ENCODE data around the gene C17orf58.
"Not testable (repeated sequence)": the region's sequence is repeated elsewhere in the genome, so short reads cannot be mapped to it uniquely, and the experiment has no call there.

The C17orf58 gene

DNA sequence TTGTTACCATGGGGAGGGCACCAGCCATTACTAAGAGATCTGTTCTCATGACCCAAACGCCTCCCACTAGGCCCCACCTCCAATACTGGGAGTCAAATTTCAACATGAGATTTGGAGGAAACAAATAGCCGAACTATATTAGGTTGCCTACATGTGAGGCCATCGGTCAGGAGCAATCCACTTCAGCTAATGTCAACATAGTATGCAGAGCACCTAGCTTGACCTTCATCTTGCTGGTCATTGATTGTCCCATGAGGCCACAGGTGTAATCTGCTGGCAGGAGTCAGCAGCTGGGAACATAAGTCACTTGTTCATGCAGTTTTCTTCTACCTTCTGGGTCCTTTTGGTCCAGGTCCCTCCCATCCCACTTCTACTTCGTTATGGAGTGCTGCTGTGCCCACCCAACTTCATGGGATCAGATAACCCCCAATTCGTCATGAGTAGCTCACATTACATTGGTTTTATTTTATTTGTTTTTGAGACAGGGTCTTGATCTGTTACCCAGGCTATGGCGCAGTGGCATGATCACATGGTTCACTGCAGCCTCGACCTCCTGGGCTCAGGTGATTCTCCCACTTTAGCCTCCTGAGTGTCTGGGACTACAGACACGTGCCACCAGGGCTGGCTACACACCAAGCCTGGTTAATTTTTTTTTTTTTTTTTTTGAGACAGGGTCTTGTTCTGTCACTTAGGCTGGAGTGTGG lies 33.4 kb upstream of the C17orf58 start:
- TF ChIP-seq, protein P1, sequence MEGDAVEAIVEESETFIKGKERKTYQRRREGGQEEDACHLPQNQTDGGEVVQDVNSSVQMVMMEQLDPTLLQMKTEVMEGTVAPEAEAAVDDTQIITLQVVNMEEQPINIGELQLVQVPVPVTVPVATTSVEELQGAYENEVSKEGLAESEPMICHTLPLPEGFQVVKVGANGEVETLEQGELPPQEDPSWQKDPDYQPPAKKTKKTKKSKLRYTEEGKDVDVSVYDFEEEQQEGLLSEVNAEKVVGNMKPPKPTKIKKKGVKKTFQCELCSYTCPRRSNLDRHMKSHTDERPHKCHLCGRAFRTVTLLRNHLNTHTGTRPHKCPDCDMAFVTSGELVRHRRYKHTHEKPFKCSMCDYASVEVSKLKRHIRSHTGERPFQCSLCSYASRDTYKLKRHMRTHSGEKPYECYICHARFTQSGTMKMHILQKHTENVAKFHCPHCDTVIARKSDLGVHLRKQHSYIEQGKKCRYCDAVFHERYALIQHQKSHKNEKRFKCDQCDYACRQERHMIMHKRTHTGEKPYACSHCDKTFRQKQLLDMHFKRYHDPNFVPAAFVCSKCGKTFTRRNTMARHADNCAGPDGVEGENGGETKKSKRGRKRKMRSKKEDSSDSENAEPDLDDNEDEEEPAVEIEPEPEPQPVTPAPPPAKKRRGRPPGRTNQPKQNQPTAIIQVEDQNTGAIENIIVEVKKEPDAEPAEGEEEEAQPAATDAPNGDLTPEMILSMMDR (IDR thresholded peaks at IDR 0.05), result no peak
- TF ChIP-seq ZFX (IDR thresholded peaks at IDR 0.05; ENCODE audit: borderline replicate concordance), result no peak
- peak overlapping the region; percentile 44 for H3K27ac ChIP-seq

DNA sequence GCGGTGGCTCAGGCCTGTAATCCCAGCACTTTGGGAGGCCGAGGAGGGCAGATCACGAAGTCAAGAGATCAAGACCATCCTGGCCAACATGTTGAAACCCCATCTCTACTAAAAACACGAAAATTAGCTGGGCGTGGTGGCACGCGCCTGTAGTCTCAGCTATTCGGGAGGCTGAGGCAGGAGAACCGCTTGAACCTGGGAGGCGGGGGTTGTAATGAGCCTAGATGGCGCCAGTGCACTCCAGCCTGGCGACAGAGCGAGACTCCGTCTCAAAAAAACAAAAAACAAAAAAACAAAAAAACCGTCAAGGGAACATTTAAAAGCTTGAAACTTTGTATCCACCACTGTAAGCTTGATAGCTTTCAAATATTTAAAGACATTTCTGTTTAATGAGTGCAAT lies 26.3 kb upstream of the C17orf58 start:
- not testable (repeated sequence) for H3K27ac ChIP-seq
- TF ChIP-seq, protein P1 (IDR thresholded peaks at IDR 0.05), result peak; percentile 40

DNA sequence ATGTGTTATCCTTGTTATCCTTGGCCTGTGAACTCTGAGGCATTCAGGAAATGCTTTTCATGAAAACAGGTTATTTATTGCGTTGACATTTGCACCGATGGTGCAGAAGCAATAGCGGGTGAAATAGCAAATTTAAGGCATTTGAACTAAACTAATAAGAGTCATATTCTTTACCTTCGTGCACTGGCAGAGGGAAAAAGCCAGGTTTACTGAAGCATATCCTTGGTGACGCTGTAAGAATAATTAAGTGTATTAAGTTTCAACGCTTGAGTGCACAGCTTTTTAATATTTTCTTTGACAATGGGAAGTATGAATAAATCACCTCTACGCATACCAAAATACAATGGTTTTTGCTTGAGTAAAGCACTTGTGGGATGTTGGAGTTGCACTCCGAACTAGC lies 25.7 kb upstream of the C17orf58 start:
- H3K27ac ChIP-seq, result no peak overlapping the region

DNA sequence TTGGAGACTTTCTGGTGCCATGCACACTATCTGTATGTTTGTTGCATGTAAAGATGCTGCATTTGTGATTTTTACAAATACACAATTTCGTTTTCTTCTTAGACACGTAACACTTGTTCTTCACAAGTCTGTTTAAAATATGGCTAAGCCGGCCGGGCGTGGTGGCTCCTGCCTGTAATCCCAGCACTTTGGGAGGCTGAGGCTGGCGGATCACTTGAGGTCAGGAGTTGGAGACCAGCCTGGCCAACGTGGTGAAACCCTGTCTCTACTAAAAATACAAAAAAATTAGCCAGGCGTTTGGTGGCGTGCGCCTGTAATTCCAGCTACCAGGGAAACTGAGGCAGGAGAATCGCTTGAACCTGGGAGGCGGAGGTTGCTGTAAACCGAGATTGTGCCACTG lies 24.5 kb upstream of the C17orf58 start:
- peak overlapping the region; percentile 92 for H3K27ac ChIP-seq

More for the DNA sequence above, 25.7 kb upstream of the C17orf58 start:
- TF ChIP-seq ZFX (IDR thresholded peaks at IDR 0.05; ENCODE audit: borderline replicate concordance), result no peak
- TF ChIP-seq, protein P1 (IDR thresholded peaks at IDR 0.05), result no peak

DNA sequence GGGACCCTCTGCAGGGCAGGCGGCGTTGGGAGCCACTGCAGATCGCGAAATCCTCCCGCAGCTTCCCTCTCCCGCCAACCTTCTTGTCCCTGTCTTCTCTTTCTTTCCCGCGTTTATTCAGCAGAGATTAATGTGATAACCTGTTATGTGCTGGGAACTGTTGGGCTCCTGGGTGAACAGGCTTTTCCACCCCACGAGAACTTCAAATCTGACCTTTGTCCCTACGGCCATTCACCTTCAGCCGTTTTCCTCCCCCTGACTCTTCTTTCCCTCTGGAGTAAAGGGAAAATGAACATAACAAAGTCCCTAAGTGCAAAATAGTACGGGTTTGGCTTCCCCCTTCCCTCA lies 24.1 kb upstream of the C17orf58 start:
- H3K27ac ChIP-seq, result peak overlapping the region; percentile 92

DNA sequence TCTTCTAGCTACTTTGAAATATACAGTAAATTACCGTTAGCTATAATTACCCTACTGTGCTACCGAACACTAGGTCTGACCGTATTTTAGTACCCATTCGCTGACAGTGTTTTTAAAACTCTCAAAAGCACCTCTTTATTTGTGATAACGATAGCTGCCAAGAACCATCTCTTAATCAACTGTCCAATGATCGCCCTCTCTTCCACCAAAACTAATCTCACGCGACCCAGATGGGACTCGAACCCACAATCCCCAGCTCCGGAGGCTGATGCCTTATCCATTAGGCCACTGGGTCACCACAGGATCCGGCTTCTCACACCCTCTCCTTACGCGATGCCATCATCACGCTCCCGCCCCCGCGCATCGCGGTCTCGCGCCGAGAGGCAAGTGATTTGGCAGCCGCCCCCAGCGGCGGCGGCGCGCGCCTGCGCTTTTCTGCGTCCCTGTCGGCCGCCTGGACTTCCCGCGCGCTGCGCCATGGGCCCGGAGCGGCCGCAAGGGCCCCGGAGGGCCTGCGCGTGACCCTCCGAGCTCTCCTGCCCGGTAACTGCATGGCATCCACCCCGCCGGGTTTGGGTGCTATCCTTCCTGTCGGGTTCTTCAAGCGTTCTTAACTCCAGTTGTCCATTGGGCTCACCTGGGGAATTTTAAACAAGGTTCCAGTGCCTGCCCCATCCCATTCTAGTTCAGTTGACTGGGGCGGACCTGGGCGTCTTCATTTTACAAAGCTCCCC lies 23.6 kb upstream of the C17orf58 start:
- H3K27ac ChIP-seq, result peak overlapping the region; percentile 92
- TF ChIP-seq ZFX (IDR thresholded peaks at IDR 0.05; ENCODE audit: borderline replicate concordance), result no peak
- TF ChIP-seq, protein P1 (IDR thresholded peaks at IDR 0.05), result peak; percentile 41

More for the DNA sequence above, 24.1 kb upstream of the C17orf58 start:
- TF ChIP-seq, protein P1 (IDR thresholded peaks at IDR 0.05), result no peak
- TF ChIP-seq ZFX (IDR thresholded peaks at IDR 0.05; ENCODE audit: borderline replicate concordance), result no peak

DNA sequence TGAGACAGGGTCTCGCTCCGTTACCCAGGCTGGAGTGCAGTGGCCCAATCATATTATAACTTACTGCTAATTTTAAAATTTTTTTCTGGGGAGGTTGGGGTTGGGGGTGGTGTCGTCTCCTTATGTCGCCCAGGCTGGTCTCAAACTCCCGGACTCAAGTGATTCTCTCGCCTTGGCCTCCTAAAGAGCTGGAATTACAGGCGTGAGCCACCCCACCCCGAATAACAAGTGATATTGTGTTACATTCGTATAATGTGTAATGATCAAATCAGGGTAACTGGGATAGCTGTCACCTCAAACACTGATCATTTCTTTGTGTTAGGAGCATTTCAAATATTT lies 23.0 kb upstream of the C17orf58 start:
- peak overlapping the region; percentile 92; the same call in 1 of the 2 replicates for H3K27ac ChIP-seq
- TF ChIP-seq, protein P1 (IDR thresholded peaks at IDR 0.05), result no peak
- no peak for TF ChIP-seq ZFX (IDR thresholded peaks at IDR 0.05; ENCODE audit: borderline replicate concordance)

DNA sequence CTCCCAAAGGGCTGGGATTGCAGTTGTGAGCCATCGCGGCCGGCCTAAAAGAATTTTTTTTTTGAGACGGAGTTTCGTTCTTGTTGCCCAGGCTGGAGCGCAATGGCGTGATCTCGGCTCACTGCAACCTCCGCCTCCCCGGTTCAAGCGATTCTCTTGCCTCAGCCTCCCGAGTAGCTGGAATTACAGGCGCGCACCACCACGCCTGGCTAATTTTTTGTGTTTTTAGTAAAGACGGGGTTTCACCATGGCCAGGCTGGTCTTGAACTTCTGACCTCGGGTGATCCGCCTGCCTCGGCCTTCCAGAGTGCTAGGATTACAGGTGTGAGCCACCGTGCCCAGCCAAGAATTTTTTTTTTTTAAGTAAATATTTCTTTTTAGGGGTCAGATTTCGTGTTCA lies 22.2 kb upstream of the C17orf58 start:
- H3K27ac ChIP-seq, result not testable (repeated sequence)

Data from 22Rv1 (cell line).